UCSD-AML1 (cell line): ENCODE measurements around the gene CEP95.

Experiments
- DNase-seq: peaks from one replicate; lab custom pipeline; 2025; ENCODE audit not compliant: unreplicated experiment; lab: John Stamatoyannopoulos, UW

The CEP95 gene

DNA sequence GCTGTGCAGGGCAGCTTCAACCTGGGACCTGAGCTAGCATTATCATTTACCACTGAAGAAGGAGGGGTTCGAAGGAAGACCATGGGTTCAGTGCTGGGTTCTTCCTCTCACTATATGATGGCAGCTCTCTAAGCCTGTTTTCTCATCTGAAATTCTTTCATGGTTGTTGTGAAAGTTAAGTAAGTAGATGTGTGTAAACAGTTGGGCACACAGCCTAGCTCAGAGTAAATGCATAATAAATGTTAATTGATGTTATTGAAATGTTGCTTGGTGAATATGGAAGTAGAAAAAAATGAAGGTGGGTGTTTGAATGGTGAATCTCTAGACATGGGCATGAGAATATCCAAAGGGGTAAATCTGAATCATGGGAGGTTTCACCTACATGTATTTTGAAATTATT is 9.1 kb downstream of the CEP95 start:
- no peak for DNase-seq

DNA sequence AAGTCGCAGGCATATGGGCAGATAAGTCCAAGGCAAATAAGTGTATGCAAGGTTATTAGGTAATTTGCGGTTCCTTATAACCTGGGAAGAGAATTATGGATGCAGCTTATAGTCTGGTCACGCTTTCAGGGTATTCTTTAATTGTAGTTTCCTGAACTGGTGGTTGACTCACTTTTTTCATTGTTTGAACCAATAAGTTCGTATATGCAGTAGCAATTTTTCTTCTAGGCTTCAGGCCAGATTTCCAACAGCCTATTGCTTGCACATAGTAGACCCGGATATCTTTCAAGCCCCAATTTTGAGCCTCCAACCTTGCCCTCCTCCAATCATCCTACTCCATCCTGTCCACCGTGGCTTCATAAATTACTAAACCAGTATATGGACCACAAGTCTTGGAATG is 12.8 kb downstream of the CEP95 start:
- DNase-seq, result no peak

DNA sequence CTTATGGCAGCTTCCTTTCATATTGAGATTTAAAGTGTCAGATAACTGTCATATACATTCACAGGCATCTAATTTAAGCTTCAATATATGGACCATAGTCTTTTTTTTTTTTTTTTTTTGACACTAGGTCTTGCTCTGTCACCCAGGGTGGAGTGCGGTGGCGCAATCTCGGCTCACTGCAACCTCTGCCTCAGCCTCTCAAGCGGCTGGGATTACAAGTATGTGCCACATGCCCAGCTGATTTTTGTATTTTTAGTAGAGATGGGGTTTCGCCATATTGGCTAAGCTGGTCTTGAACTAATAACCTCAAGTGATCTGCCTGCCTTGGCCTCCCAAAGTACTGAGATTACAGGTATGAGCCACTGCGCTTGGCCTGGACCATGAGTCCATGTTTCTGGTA is 13.6 kb downstream of the CEP95 start:
- DNase-seq, result no peak

DNA sequence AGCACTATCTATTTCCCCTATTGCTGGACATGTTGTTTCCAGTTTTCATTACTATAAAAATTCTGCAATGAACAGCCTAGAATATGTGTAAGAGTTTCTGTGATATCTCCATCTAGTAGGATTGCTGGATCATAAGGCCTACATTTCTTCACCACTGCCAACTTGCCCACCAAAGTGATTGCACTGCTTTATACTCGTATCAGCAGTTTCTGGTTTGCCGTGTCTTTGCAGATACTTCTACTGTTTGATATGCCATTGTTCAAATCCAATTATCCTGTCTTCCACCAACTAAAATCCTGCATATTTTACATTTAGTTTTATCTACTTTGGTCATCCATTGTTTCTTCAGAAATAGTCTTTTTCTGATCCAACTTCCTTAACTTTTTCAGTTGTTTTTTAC is 21.1 kb downstream of the CEP95 start:
- DNase-seq, result no peak

DNA sequence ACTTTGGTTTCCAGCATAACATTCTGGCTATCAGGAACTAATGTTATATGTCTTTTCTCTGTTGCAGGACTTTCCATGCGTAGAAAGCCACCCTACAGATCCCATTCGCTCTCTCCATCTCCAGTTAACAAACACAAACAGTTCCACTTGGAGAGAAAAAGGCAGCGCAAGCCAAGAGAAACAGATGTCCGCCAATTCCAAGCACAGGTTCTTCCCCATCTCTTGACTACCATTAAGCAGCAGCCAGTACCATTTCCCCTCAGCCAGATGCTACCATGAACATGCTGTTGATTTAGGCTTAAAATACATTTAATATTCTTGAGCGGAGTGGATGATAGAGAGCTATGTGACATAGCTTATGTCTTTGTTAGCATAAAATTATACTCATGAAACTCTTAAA is 22.4 kb downstream of the CEP95 start:
- DNase-seq, result no peak

- no peak for DNase-seq
Observed at GRCh38 chr17:64531955-64532371, 25.2 kb downstream of the CEP95 start.

GRCh38 chr17:64532409-64532808 is 25.6 kb downstream of the CEP95 start:
- no peak for DNase-seq

- no peak for DNase-seq
Observed at GRCh38 chr17:64533784-64534183, 27.0 kb downstream of the CEP95 start.

DNA sequence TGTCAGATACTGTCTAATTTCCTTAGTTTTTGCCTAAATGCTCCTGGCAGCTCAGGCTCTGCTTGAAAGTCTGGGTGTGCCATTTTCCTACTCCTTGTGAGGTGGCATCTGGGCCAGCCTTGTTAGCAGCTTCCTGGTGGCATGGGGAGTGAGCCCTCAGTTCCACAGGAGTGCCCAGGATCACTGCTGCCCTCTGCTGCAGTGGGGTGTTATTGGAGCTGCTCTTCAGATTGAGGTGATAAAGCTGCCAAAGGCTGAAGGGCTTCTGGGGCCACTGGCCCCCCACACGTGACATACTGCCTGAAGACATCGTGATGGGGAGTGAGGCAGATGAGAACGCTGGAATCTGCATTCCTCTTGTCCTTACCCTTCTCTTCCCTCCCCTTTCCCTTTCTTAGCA is 27.4 kb downstream of the CEP95 start:
- DNase-seq, result peak; percentile 17

DNA sequence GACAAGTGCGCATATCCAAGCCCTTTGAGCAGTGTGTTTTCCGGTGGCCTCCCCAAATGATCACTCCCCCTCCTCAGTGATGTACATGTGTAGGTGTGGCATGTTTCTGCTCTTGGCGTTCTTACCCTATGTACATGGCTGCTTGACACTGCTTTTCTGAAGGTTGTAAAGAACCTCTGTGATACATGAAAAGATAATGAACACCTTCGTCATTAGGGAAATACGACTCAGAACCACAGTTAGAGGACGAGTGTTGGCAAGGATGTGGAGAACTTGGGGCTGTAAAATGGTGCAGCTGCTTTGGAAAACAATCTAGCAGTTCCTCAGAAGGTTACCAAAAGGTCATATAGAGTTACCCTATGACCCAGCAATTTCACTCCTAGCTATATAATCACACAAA is 28.6 kb downstream of the CEP95 start:
- no peak for DNase-seq

DNA sequence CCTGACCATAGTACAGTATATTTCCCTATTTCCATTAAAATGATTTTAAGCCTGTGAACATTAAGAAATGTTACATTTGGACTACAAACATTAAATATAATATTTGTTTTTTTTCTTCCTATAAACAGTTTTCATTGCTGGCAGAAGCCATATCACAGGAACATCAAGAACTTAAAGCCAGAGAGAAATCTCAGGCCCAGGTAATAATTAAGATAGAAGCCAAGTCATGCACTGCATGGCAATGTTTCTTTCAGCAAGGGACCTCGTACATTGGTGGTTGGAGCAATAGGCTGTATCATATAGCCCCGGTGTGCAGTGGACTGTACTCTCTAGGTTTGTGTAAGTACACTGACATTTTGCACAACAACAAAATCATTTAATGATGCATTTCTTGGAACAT is 30.1 kb downstream of the CEP95 start:
- DNase-seq, result no peak

DNA sequence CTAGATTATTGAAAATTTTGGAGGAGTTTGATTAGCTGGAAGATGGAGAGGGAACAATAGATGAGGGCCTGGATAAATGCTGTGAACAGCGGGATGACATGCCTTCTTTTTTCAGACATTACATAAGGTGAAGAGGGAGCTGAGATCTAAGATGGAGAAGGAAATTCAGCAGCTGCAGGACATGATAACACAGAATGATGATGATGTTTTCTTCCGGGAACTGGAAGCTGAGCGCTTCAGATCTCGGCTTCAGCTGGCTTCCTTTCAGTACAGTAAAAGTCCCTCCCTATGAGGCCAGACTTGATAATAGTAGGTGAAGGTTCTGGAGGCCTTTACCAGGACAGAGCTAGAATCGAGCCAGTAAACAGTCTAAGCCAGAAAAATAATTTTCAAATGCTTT is 30.7 kb downstream of the CEP95 start:
- DNase-seq, result no peak

- DNase-seq, result peak; percentile 13
Observed at GRCh38 chr17:64538508-64539130, 31.8 kb downstream of the CEP95 start.

GRCh38 chr17:64540118-64540776 is 33.5 kb downstream of the CEP95 start:
- DNase-seq, result no peak

GRCh38 chr17:64544742-64545141 is 38.0 kb downstream of the CEP95 start:
- no peak for DNase-seq

- no peak for DNase-seq
Observed at GRCh38 chr17:64546716-64547115, 39.9 kb downstream of the CEP95 start.

DNA sequence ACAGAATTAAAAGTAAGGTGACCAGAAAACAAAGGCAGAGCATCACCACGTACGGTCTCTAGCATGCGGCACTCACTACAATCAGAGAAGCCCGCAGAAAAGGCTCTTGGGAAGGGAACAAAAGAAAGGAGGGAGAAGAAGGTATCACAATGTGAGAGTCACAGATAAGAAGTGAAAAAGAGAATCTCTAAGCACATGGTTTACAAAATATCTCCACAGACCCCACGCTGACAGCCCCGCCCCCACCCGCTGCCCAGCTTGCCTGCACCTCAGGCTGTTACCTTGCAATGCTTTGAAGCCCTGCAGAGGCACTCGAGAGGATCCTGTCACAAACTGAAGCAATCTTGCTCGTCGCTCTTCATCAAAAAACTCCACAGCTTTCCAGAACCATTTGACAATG is 40.5 kb downstream of the CEP95 start:
- no peak for DNase-seq

DNA sequence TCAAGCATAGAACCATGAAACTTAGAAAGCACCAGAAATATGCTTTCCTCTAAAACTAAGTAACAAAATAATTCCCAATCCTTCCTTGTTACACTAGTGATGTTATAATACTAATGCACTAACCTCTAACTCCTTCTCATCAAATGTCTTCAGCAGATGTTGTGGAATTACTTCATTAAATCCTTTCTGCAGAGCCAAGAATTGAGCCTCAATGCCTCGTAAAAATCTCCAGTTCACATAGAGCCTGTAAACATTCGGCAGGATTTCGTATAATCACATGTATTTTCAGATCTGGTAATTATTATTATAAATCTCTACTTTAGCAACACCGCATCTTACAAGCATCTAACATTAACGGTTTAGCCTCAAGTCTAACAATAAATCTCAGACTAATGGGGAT is 44.7 kb downstream of the CEP95 start:
- no peak for DNase-seq

- no peak for DNase-seq
Observed at GRCh38 chr17:64554028-64554637, 47.4 kb downstream of the CEP95 start.

GRCh38 chr17:64555281-64555680 is 48.5 kb downstream of the CEP95 start:
- DNase-seq, result no peak

DNA sequence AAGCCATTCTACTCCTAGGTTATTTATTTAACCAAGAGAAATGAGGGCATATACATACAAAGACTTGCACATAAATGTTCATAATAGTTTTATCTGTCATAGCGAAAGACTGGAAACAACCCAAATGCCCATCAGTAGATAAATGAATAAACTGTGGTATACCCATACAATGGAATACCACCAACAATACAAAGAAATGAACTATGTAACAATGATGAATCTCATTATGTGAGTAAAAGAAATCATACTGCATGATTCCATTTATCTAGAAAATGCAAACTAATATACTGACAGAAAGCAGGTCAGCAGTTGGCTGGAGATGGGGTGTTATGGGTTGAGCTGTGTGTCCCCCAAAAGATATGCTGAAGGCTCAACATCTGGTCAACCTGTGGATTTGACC is 57.3 kb downstream of the CEP95 start:
- DNase-seq, result no peak

DNA sequence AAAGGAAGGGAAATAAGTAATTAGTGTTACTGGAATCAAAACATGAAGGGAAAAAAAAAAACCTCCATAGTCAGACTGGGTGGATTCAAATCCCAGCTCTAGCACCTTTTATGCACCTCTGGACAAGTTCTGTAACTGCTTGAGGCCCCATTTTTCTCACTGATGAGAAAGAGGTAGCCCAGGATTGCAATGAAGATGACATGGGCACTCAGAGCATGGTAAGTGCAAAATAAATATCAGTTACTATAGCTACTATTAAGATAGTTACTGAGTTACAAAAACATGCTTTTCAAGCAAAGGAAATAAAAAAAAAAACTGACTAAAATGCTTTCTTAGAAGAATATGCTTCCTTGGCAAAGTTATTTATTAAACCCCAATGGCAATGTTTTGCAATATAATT is 58.8 kb downstream of the CEP95 start:
- no peak for DNase-seq

- no peak for DNase-seq
Observed at GRCh38 chr17:64571746-64572145, 65.0 kb downstream of the CEP95 start.
